Measurements from ENCODE around the gene CWF19L2. TPM values are rescaled to one million over a fixed set of nuclear protein-coding genes. Genes with fewer than 3 reads are reported as not detected.
"Not testable (repeated sequence)": the region's sequence is repeated elsewhere in the genome, so short reads cannot be mapped to it uniquely, and the experiment has no call there.

Gene CWF19L2
- total RNA-seq: 14.8 TPM in 2 replicates
- long read RNA-seq, partial matches to known transcripts: 14 of 20 reads
- long read RNA-seq, other reads (novel, unspliced or antisense): 6 of 20 reads

- DNase-seq (ENCODE audit: low read depth, low spot score): peak; percentile 71
- no peak for TF ChIP-seq CTCF (conservative IDR thresholded peaks at IDR 0.05)
- Mint-ChIP-seq H3K36me3 (ENCODE audit: low read depth) (no peaks in the 10 kb centered on the region), H3K4me1 (peaks cover 25% of the 10 kb centered on the region), H3K27me3 (ENCODE audit: low read depth) (peaks cover 31% of the 10 kb centered on the region), H3K27ac (ENCODE audit: unreplicated experiment) (peak within 1 kb of the TSS; percentile 88), H3K9me3 (no peaks in the 10 kb centered on the region), H3K4me3 (peak within 1 kb of the TSS; percentile 92)
These were observed at the start of gene CWF19L2 for GRCh38 chr11:107457558-107458271. CWF19L2 (minus strand) TSS chr11:107457825; CDS start chr11:107457816, 9 bp downstream.

GRCh38 chr11:107505647-107506225 lies 48.1 kb upstream of the CWF19L2 start:
- Mint-ChIP-seq H3K36me3 (ENCODE audit: low read depth) (peaks cover 28% of the 10 kb centered on the region), H3K9me3 (peaks cover 6% of the 10 kb centered on the region), H3K27ac (ENCODE audit: unreplicated experiment) (no peak overlapping the region), H3K4me3 (no peak overlapping the region), H3K27me3 (ENCODE audit: low read depth) (no peaks in the 10 kb centered on the region), H3K4me1 (no peaks in the 10 kb centered on the region)
- no peak for TF ChIP-seq CTCF (conservative IDR thresholded peaks at IDR 0.05)
- no peak for DNase-seq (ENCODE audit: low read depth, low spot score)

GRCh38 chr11:107504981-107505380 lies 47.4 kb upstream of the CWF19L2 start:
- H3K27me3 Mint-ChIP-seq (ENCODE audit: low read depth): no peaks in the 10 kb centered on the region
- H3K36me3 Mint-ChIP-seq (ENCODE audit: low read depth): peaks cover 28% of the 10 kb centered on the region
- no peak overlapping the region for H3K4me3 Mint-ChIP-seq
- no peak for TF ChIP-seq CTCF (conservative IDR thresholded peaks at IDR 0.05)
- no peak overlapping the region for H3K27ac Mint-ChIP-seq (ENCODE audit: unreplicated experiment)
- no peak for DNase-seq (ENCODE audit: low read depth, low spot score)
- H3K4me1 Mint-ChIP-seq: no peaks in the 10 kb centered on the region
- peaks cover 6% of the 10 kb centered on the region for H3K9me3 Mint-ChIP-seq

GRCh38 chr11:107501713-107502112 lies 44.1 kb upstream of the CWF19L2 start:
- DNase-seq (ENCODE audit: low read depth, low spot score): no peak
- Mint-ChIP-seq H3K9me3 (peaks cover 13% of the 10 kb centered on the region), H3K27ac (ENCODE audit: unreplicated experiment) (no peak overlapping the region), H3K27me3 (ENCODE audit: low read depth) (no peaks in the 10 kb centered on the region), H3K4me3 (no peak overlapping the region), H3K36me3 (ENCODE audit: low read depth) (peaks cover 31% of the 10 kb centered on the region), H3K4me1 (no peaks in the 10 kb centered on the region)
- TF ChIP-seq CTCF (conservative IDR thresholded peaks at IDR 0.05): no peak

GRCh38 chr11:107497371-107497770 lies 39.7 kb upstream of the CWF19L2 start:
- not testable (repeated sequence) for H3K27ac Mint-ChIP-seq (ENCODE audit: unreplicated experiment); H3K4me3 Mint-ChIP-seq; H3K9me3 Mint-ChIP-seq; H3K27me3 Mint-ChIP-seq (ENCODE audit: low read depth); DNase-seq (ENCODE audit: low read depth, low spot score); H3K4me1 Mint-ChIP-seq
- H3K36me3 Mint-ChIP-seq (ENCODE audit: low read depth): peaks cover 15% of the 10 kb centered on the region

GRCh38 chr11:107496011-107496410 lies 38.4 kb upstream of the CWF19L2 start:
- H3K9me3 Mint-ChIP-seq: peaks cover 7% of the 10 kb centered on the region
- peaks cover 4% of the 10 kb centered on the region for H3K36me3 Mint-ChIP-seq (ENCODE audit: low read depth)
- H3K27ac Mint-ChIP-seq (ENCODE audit: unreplicated experiment): no peak overlapping the region
- H3K27me3 Mint-ChIP-seq (ENCODE audit: low read depth): no peaks in the 10 kb centered on the region
- no peak for DNase-seq (ENCODE audit: low read depth, low spot score)
- H3K4me3 Mint-ChIP-seq: no peak overlapping the region
- no peak for TF ChIP-seq CTCF (conservative IDR thresholded peaks at IDR 0.05)
- no peaks in the 10 kb centered on the region for H3K4me1 Mint-ChIP-seq
